Retinal pigment epithelial cell (primary cell): ENCODE measurements around the gene KCNT1.

Experiments
- DNase-seq: peaks from one replicate; pipeline ENCODE4 v3.0.0-alpha.2; 2010; ENCODE audit warnings: low read depth
- H3K4me3 ChIP-seq: 2 replicates; pipeline ENCODE4 v1.5.1; 2011; ENCODE audit warnings: mild to moderate bottlenecking, low read length, control low read depth, moderate library complexity
- TF ChIP-seq, protein P1 (sequence below): conservative IDR thresholded peaks from 2 replicates; pipeline ENCODE4 v1.5.1; 2011; ENCODE audit warnings: low read depth, low read length, control low read depth, inconsistent platforms

Gene KCNT1

DNA sequence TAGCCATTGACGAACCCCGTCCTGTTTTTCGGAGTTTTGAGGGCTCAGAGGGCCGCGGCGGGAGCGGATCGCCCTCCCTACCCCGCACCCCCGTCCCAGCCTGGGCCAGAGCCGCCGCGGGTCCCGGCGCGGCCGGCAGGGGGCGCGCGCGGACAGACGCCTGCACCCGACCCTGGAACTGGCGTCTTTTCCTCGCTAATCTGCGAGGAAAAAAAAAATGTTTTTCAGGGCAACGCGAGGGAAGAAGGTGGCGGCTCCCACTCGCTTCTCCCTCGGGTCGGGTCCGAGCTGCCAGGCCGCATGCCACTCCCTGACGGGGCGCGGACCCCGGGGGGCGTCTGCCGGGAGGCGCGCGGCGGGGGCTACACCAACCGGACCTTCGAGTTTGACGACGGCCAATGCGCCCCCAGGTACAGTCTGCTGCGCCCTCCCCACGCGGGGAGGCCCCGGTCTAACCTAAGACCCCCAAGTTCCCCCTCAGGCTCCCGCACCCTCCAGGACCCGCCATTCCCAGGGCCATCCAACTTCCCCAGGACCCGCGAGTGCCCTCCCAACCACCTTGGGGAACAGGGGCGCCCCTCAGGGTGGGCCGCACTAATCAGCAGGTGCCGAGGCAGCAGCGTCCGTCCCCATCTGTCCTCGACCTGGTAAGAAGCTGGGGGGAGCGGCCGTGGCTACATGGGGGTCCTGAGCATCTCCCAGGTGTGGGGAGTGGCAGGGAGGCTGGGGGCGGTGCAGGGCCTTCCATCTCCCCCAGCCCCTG lies at the start of gene KCNT1:
TSS of gene KCNT1 (plus strand) at position 227 of the 763 bp plus-strand sequence. CDS start at position 301, 74 bp downstream.
- no peak within 1 kb of the TSS for H3K4me3 ChIP-seq
- TF ChIP-seq, protein P1, sequence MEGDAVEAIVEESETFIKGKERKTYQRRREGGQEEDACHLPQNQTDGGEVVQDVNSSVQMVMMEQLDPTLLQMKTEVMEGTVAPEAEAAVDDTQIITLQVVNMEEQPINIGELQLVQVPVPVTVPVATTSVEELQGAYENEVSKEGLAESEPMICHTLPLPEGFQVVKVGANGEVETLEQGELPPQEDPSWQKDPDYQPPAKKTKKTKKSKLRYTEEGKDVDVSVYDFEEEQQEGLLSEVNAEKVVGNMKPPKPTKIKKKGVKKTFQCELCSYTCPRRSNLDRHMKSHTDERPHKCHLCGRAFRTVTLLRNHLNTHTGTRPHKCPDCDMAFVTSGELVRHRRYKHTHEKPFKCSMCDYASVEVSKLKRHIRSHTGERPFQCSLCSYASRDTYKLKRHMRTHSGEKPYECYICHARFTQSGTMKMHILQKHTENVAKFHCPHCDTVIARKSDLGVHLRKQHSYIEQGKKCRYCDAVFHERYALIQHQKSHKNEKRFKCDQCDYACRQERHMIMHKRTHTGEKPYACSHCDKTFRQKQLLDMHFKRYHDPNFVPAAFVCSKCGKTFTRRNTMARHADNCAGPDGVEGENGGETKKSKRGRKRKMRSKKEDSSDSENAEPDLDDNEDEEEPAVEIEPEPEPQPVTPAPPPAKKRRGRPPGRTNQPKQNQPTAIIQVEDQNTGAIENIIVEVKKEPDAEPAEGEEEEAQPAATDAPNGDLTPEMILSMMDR, result peak; percentile 75
- DNase-seq, result no peak

DNA sequence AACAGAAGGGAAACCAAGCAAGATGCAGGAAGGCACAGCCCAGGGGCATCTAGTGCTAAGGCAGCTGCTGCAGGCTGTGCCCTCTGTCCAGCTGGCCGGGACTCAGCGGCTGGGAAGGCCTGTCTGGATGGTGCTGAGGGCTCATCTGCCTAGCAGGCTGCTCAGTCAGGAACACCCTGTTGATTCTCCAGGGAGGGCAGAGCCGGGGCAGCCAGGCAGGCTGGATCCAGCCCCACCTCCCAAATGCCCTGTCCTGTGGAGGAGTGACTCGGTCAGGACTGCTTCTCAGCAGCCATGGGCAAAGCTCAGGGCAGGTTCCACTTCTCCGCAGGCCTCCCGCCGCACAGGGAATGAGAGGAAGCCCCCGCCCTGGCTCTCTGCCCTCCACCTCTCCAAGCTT lies 46.7 kb upstream of the KCNT1 start:
- TF ChIP-seq, protein P1, result no peak
- no peak for DNase-seq
- no peak overlapping the region for H3K4me3 ChIP-seq

DNA sequence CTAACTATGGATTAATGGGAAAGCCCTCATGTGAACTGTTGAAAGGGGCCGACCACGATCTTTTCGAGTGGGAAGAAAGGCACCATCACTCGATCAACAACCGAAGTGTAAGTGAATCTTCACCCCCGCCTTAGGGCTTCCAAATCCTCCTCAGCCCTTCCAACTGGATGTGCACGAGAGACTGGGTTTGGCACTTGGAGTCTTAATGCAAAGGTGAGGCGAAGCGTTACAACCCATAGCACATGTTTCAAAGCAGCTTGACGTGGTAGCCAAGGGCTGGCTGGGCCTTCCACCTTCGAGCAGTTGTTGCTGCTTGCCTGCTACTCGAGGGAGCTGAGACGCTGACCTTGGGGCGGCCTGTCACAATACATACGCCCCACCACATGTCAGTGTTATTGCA lies 44.6 kb upstream of the KCNT1 start:
- TF ChIP-seq, protein P1, result no peak
- DNase-seq, result no peak
- no peak overlapping the region for H3K4me3 ChIP-seq

DNA sequence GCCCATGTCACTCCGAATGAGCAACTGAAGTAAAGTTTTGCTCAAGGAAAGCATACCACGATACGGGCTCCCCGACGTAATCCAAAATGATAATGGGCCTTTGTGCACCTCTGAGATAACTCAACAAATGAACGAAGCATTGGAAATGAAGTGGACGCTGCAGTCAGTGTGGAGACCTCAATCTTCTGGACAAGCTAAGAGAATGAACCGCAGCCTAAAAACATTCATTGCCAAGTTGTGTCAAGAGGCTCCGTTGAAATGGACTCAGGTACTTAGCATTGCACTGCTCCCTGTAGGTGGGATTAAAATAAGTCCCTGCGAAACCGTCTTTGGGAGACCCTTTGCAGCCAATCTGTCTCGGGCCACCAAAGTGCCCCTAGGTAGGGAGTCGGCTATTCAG lies 42.7 kb upstream of the KCNT1 start:
- no peak for DNase-seq
- TF ChIP-seq, protein P1, result no peak
- no peak overlapping the region for H3K4me3 ChIP-seq

DNA sequence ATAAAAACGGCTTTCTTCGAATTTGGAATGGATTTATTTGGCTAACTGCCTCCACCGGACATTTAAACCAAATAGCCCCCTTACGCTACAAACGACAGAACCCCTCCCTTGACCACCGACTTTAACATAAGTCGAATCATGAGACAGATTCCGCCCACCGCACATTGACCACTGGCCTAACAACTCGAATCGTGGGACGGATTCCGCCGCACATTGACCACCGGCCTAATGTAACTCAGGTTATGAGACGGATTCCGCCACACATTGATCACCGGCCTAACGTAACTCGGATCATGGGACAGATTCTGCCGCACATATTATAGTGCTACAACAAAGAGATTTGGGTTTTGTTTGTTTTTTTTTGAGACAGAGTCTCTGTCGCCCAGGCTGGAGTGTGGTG lies 41.6 kb upstream of the KCNT1 start:
- H3K4me3 ChIP-seq, result no peak overlapping the region
- no peak for DNase-seq
- TF ChIP-seq, protein P1, result no peak

DNA sequence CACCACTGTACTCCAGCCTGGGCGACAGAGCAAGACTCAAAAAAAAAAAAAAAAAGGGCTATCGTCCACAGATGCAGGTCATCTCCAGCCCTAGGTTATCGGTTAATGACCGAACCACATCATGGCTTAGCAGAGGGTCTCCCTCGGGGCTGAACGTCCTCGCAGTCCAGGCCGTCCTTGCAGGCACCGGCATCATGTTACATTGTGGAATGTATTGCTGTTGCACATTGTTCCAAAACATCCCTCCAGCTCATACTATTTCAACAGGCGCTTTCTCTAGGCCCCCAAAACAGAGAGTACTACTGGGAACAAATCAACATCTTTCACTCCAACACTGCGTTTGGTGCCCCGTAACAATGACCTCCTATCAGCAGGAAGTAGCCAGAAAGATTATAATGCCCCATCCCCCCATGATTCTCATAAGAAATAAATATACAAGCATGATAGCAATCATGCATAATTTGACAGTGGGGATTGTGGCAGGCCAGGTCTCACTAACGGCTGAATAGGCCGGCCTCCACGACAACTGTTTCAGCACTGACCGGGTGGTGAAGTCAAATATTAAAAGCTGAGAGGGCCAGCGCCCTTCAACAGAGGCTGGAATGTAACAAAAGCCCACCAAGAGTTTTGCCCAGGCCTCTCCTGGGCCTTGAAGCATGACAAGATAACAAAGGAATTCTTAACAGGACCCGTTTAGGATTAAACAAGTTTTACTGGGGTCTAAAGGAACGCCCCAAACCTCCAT lies 40.0 kb upstream of the KCNT1 start:
- TF ChIP-seq, protein P1, result no peak
- no peak overlapping the region for H3K4me3 ChIP-seq
- DNase-seq, result no peak
